ENCODE measurements around the gene GFPT2.

GFPT2 gene

DNA sequence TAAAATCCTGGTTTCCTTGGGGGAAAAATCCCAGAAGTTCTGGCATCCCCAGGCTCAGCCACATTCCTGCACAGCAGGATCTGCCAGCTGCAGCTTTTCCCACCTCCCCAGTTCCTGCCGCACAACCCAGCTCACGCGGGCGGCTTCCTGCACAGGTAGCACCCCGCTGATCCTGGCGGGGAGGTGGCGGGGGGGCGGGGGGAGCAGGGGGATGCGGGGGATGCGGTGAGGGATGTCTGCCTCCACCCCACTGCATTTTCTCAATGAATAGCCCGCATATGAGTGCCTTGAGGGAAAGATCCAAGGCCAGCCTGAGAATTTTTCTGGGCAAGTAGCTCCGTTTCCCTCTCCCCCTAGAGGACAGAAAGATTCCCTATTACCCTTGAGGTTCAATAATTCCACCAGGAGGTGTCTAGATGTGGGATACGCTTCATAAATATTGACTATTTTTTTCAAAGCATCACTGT is 21.1 kb downstream of the GFPT2 start:
- DNase-seq (ENCODE audit: low spot score): no peak
- TF ChIP-seq, protein P1, sequence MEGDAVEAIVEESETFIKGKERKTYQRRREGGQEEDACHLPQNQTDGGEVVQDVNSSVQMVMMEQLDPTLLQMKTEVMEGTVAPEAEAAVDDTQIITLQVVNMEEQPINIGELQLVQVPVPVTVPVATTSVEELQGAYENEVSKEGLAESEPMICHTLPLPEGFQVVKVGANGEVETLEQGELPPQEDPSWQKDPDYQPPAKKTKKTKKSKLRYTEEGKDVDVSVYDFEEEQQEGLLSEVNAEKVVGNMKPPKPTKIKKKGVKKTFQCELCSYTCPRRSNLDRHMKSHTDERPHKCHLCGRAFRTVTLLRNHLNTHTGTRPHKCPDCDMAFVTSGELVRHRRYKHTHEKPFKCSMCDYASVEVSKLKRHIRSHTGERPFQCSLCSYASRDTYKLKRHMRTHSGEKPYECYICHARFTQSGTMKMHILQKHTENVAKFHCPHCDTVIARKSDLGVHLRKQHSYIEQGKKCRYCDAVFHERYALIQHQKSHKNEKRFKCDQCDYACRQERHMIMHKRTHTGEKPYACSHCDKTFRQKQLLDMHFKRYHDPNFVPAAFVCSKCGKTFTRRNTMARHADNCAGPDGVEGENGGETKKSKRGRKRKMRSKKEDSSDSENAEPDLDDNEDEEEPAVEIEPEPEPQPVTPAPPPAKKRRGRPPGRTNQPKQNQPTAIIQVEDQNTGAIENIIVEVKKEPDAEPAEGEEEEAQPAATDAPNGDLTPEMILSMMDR (IDR thresholded peaks at IDR 0.05; ENCODE audit: extremely low read depth, missing control alignments): no peak

DNA sequence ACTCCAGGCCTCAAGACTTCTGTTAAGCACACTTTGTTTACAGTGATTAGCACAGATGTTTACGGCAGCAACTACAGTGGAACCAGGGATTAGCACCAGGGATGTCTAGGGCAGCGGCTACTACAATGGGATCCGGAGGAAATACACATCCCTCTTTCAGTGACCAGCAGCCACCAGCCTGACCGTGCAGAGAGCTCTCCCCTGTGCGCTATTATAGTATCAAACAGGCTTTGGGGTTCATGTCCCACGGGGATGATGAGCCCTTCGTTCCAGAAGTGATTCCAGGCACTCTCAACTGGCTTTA is 21.5 kb downstream of the GFPT2 start:
- TF ChIP-seq, protein P1 (IDR thresholded peaks at IDR 0.05; ENCODE audit: extremely low read depth, missing control alignments): no peak
- DNase-seq (ENCODE audit: low spot score): no peak

DNA sequence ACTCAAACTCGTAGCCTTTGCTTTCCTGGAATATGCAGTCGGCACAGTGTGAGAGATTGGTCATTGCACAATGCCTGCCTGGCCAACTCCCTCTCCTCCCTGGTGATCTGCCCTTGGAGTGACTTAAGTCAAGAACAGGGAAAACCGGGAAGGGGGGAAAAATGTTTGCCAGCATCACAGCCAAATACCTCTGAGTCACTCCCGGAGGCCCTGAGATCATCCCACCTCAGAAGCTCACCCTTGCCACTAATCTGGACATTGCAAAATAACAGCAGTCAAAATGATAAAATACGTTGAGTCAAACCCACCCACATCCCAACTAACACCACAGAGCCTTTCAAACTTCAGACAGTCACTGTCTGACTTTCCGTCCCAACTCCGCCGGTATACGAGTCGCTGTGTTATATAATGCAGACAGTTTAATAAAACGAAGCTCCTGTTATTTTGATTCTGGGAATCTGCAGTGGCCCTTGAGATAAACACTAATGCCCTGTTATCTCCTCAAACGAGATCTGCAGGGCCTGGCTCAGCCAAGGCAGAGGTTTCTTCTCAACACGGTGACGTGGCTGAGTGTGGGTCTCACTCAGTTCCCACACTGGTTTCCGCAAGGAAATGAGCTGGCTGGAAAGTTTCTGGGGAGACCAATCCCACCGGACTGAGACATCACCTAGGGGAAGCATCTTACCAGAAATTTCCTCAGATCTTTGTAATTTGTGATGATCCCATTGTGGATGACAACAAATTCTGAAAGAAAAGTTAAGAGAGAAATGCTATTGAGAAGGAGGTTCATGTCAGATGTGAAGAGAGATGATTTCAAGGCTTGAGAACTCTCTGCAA is 22.1 kb downstream of the GFPT2 start:
- no peak for DNase-seq (ENCODE audit: low spot score)
- TF ChIP-seq, protein P1 (IDR thresholded peaks at IDR 0.05; ENCODE audit: extremely low read depth, missing control alignments): no peak

DNA sequence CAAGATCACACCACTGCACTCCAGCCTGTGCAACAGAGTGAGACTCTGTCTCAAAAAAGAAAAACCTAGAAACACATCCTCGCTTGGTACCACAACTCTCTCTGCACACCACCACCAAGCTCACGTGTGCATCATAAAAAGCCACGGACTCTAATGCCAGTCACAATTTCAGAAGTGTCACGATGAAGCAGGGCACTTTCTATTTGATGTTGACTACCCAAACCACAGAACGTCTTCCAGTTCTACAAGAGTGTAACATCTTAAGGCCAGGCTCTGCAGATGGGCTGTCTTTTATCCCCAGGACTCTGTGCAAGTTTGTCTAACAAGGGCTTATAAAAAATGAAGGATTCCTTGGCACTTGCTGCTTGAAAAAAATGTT is 22.9 kb downstream of the GFPT2 start:
- TF ChIP-seq, protein P1 (IDR thresholded peaks at IDR 0.05; ENCODE audit: extremely low read depth, missing control alignments): no peak
- no peak for DNase-seq (ENCODE audit: low spot score)

DNA sequence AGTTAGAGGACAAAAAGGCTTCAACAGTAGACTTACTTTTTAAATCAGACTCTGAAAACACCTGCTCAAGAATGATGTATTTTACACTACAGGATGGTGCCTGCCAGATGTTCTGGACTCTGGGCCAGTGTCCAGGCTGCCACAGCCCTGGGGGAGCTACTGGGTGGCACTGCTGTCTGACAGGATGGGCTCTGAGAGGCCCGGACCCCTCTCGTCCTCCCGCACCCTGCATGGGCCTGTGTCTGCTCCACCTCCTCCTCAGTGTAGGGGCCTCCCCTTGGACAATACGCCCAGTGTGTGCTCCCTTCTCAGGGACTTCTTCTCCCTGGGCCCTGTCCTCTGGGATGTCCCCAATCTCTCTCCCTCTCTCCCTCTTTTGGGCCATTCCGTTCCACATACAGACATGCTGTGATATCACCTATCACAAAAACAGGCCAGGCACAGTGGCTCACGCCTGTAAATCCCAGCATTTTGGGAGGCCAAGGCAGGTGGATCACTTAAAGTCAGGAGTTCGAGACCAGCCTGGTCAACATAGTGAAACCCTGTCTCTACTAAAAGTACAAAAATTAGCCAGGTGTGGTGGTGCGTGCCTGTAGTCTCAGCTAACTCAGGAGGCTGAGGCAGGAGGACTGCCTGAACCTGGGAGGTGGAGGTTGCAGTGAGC is 23.4 kb downstream of the GFPT2 start:
- DNase-seq (ENCODE audit: low spot score): no peak
- TF ChIP-seq, protein P1 (IDR thresholded peaks at IDR 0.05; ENCODE audit: extremely low read depth, missing control alignments): no peak

DNA sequence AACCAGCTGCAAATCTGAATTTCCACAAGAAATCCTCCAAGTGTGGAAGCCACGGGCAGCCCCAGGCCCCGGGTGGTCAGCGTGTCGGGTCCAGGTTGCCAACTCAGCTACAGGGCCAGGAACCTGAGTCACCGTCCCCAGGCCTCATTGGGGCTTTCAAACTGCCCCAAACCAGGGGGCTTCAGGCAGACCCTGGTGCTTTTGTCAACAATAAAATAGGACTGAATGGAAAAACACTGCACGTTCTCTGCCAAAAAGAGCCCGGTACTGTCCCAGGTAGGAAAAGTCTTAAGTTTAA is 24.0 kb downstream of the GFPT2 start:
- TF ChIP-seq, protein P1 (IDR thresholded peaks at IDR 0.05; ENCODE audit: extremely low read depth, missing control alignments): no peak
- DNase-seq (ENCODE audit: low spot score): no peak

DNA sequence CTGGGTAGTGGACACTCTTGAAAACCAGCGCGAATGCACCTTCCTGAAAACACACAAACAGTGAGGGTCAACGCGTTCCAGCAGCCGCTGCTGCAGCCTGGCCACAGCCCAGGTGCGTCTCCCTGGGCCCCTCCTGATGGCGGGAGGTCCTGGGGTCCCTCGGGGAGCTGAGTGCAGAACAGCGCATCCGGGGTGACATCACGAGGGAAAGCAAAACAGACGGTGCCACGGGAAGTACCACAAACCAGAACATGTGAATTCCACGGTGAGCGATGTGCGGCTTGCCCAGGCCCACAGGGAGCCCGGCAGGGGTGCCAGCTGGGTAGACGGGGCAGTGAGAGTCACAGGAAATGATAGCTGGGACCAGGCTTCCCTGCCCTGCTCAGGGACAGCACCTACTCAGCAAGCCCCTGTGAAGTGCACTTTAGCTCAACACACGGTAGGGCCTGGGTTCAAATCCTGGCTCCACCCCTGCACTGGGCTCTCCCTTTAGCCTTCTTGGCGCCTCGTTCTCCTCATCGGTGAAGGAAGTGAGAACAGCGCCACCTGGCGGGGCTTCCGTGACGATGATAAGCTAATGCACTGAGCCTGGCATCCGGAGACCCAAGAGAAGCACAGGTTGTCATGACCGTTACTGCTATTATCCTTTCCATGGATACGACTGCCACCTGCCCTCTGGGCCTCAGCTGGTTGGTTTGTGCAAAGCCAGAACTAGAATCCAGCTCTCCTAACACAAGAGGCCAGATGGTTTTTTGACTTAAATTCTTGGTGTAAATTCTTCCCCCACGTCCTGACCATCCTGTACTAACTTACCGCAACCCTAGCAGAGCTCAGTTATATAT is 24.6 kb downstream of the GFPT2 start:
- DNase-seq (ENCODE audit: low spot score): peak; percentile 87
- TF ChIP-seq, protein P1 (IDR thresholded peaks at IDR 0.05; ENCODE audit: extremely low read depth, missing control alignments): peak; percentile 87
